H1 (cell line): ENCODE data around the gene GPR137.
A peak's percentile ranks its signal among the peaks of the same experiment; 100 is the strongest.
"Not testable (repeated sequence)": the region's sequence is repeated elsewhere in the genome, so short reads cannot be mapped to it uniquely, and the experiment has no call there.

ENCODE experiments used
- FOSL1 ChIP-seq: IDR thresholded peaks from 2 replicates; pipeline ENCODE4 v1.6.1; 2011; ENCODE audit warnings: mild to moderate bottlenecking, low read depth, low read length, moderate library complexity; ENCODE audit not compliant: insufficient read depth
- GABPA ChIP-seq: IDR thresholded peaks from 2 replicates; pipeline ENCODE4 v1.6.1; 2011; ENCODE audit warnings: mild to moderate bottlenecking, low read length, moderate library complexity, borderline replicate concordance; ENCODE audit not compliant: insufficient read depth
- JUN ChIP-seq: IDR thresholded peaks from 2 replicates; pipeline ENCODE4 v1.6.1; 2011; ENCODE audit warnings: low read depth, mild to moderate bottlenecking, improper control_type of control experiment, low read length
- MAFK ChIP-seq: IDR thresholded peaks from 2 replicates; pipeline ENCODE4 v1.6.1; 2012; ENCODE audit warnings: low read depth, mild to moderate bottlenecking, improper control_type of control experiment, low read length
- POLR2A ChIP-seq, 2 experiments: IDR thresholded peaks; 1 replicate in 1 of 2; 2 replicates in 1 of 2; pipeline ENCODE4 v1.6.1; 2011; ENCODE audit warnings: low read depth in 2 of 2, low read length in 2 of 2, mild to moderate bottlenecking in 2 of 2; ENCODE audit errors: control extremely low read depth in 1 of 2
- TAF1 ChIP-seq: IDR thresholded peaks from 2 replicates; pipeline ENCODE4 v1.6.1; 2011; ENCODE audit warnings: mild to moderate bottlenecking, low read depth, low read length
- YY1 ChIP-seq: IDR thresholded peaks from 2 replicates; pipeline ENCODE4 v1.6.1; 2011; ENCODE audit warnings: low read depth, mild to moderate bottlenecking, low read length
- TF ChIP-seq, protein P1 (sequence below), 3 experiments: IDR thresholded peaks; 1 replicate in 2 of 3; 2 replicates in 1 of 3; pipeline versions ENCODE4 v1.5.1 to v1.6.1; 2011; ENCODE audit warnings: low read length in 3 of 3, mild to moderate bottlenecking in 3 of 3, inconsistent platforms in 2 of 3, low read depth in 1 of 3, moderate library complexity in 1 of 3; ENCODE audit not compliant: insufficient read depth in 1 of 3; ENCODE audit errors: control extremely low read depth in 1 of 3
- TF ChIP-seq, protein P2 (sequence below): IDR thresholded peaks from 2 replicates; pipeline ENCODE4 v1.6.1; 2012; ENCODE audit warnings: inconsistent platforms

GRCh38 chr11:64315667-64316526, 30.2 kb downstream of the GPR137 start:
- TF ChIP-seq JUN, TAF1, MAFK, YY1, GABPA, FOSL1: not testable (repeated sequence)
- TF ChIP-seq, protein P1, sequence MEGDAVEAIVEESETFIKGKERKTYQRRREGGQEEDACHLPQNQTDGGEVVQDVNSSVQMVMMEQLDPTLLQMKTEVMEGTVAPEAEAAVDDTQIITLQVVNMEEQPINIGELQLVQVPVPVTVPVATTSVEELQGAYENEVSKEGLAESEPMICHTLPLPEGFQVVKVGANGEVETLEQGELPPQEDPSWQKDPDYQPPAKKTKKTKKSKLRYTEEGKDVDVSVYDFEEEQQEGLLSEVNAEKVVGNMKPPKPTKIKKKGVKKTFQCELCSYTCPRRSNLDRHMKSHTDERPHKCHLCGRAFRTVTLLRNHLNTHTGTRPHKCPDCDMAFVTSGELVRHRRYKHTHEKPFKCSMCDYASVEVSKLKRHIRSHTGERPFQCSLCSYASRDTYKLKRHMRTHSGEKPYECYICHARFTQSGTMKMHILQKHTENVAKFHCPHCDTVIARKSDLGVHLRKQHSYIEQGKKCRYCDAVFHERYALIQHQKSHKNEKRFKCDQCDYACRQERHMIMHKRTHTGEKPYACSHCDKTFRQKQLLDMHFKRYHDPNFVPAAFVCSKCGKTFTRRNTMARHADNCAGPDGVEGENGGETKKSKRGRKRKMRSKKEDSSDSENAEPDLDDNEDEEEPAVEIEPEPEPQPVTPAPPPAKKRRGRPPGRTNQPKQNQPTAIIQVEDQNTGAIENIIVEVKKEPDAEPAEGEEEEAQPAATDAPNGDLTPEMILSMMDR (IDR thresholded peaks at IDR 0.05; ENCODE audit: control extremely low read depth in 1 of 3, insufficient read depth in 1 of 3, low read depth in 1 of 3, low read length in 3 of 3): not testable (repeated sequence)
- peak in 1 of 2 experiments; percentile 21; a peak in 1 of 3 replicates for TF ChIP-seq POLR2A (IDR thresholded peaks at IDR 0.05; ENCODE audit: control extremely low read depth in 1 of 2, low read depth in 2 of 2, low read length in 2 of 2)
- TF ChIP-seq, protein P2, sequence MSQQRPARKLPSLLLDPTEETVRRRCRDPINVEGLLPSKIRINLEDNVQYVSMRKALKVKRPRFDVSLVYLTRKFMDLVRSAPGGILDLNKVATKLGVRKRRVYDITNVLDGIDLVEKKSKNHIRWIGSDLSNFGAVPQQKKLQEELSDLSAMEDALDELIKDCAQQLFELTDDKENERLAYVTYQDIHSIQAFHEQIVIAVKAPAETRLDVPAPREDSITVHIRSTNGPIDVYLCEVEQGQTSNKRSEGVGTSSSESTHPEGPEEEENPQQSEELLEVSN: not testable (repeated sequence)
